HFFc6 (cell line): ENCODE results near the gene PITX2. TPM values are rescaled to one million over a fixed set of nuclear protein-coding genes. Genes with fewer than 3 reads are reported as not detected.
A peak's percentile ranks its signal among the peaks of the same experiment; 100 is the strongest.

Source experiments
- DNase-seq: peaks from one replicate; pipeline ENCODE4 v3.0.0-alpha.2; 2018
- H3K27ac Mint-ChIP-seq: 2 replicates; pipeline ENCODE4 v1.8.0; 2020; ENCODE audit warnings: mild to moderate bottlenecking, mixed read lengths
- H3K27me3 Mint-ChIP-seq: 2 replicates; pipeline ENCODE4 v1.8.0; 2021; ENCODE audit warnings: mild to moderate bottlenecking, moderate library complexity, mixed read lengths; ENCODE audit not compliant: insufficient read depth
- H3K36me3 Mint-ChIP-seq: 2 replicates; pipeline ENCODE4 v1.8.0; 2021; ENCODE audit warnings: low read depth, mixed read lengths
- H3K4me1 Mint-ChIP-seq: 2 replicates; pipeline ENCODE4 v1.8.0; 2020; ENCODE audit warnings: low read depth, mixed read lengths
- H3K4me3 Mint-ChIP-seq: 2 replicates; pipeline ENCODE4 v1.8.0; 2020; ENCODE audit warnings: mild to moderate bottlenecking, moderate library complexity, mixed read lengths
- H3K9me3 Mint-ChIP-seq: 2 replicates; pipeline ENCODE4 v1.8.0; 2020; ENCODE audit warnings: mild to moderate bottlenecking, mixed read lengths
- total RNA-seq, 6 experiments: library from RNA; stranded (reverse); fragmentation: NEBNext Ultra II Directional; extraction: Animal tissue kit (Norgen Biotek cat#: 25700); gene quantifications; 2 replicates in 1 of 6; 3 replicates in 5 of 6; pipeline ENCODE4 v1.2.3, GENCODE V29; 2021
- TF ChIP-seq, protein P1 (sequence below): fragments of 200-600 bp; sonication (generic); IDR thresholded peaks from 2 replicates; pipeline ENCODE4 v1.5.0; 2021; ENCODE audit warnings: antibody characterized with exemption, mild to moderate bottlenecking

Gene PITX2
- total RNA-seq, 6 experiments from 2014 or later = 15.9 to 22.8 (median 17.9) TPM

- no peak for DNase-seq
- H3K27me3 Mint-ChIP-seq = peaks cover 2% of the 10 kb centered on the region
- no peaks in the 10 kb centered on the region for H3K9me3 Mint-ChIP-seq
- H3K36me3 Mint-ChIP-seq = no peaks in the 10 kb centered on the region
- H3K27ac Mint-ChIP-seq = no peak overlapping the region
- peaks cover 37% of the 10 kb centered on the region for H3K4me1 Mint-ChIP-seq
- H3K4me3 Mint-ChIP-seq = no peak overlapping the region
- TF ChIP-seq, protein P1, sequence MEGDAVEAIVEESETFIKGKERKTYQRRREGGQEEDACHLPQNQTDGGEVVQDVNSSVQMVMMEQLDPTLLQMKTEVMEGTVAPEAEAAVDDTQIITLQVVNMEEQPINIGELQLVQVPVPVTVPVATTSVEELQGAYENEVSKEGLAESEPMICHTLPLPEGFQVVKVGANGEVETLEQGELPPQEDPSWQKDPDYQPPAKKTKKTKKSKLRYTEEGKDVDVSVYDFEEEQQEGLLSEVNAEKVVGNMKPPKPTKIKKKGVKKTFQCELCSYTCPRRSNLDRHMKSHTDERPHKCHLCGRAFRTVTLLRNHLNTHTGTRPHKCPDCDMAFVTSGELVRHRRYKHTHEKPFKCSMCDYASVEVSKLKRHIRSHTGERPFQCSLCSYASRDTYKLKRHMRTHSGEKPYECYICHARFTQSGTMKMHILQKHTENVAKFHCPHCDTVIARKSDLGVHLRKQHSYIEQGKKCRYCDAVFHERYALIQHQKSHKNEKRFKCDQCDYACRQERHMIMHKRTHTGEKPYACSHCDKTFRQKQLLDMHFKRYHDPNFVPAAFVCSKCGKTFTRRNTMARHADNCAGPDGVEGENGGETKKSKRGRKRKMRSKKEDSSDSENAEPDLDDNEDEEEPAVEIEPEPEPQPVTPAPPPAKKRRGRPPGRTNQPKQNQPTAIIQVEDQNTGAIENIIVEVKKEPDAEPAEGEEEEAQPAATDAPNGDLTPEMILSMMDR = no peak
These were observed 44.8 kb upstream of the PITX2 start for GRCh38 chr4:110667670-110668069.

GRCh38 chr4:110666030-110666429 is 43.2 kb upstream of the PITX2 start:
- Mint-ChIP-seq H3K27me3 (peaks cover 2% of the 10 kb centered on the region), H3K4me3 (no peak overlapping the region)
- no peak for DNase-seq

GRCh38 chr4:110663738-110664444 is 41.0 kb upstream of the PITX2 start:
- peak; percentile 80 for DNase-seq
- peak overlapping the region; percentile 57 for H3K27ac Mint-ChIP-seq
- peaks cover 51% of the 10 kb centered on the region for H3K4me1 Mint-ChIP-seq
- H3K4me3 Mint-ChIP-seq = peak overlapping the region; percentile 46; the same call in 1 of the 2 replicates
- H3K9me3 Mint-ChIP-seq = peaks cover 2% of the 10 kb centered on the region
- peaks cover 3% of the 10 kb centered on the region for H3K36me3 Mint-ChIP-seq
- H3K27me3 Mint-ChIP-seq = peaks cover 5% of the 10 kb centered on the region
- TF ChIP-seq, protein P1 = no peak

More at GRCh38 chr4:110666030-110666429, 43.2 kb upstream of the PITX2 start:
- no peaks in the 10 kb centered on the region for H3K9me3 Mint-ChIP-seq
- H3K4me1 Mint-ChIP-seq = peaks cover 54% of the 10 kb centered on the region
- H3K27ac Mint-ChIP-seq = no peak overlapping the region
- H3K36me3 Mint-ChIP-seq = no peaks in the 10 kb centered on the region
- TF ChIP-seq, protein P1 = no peak

- Mint-ChIP-seq H3K27ac (no peak overlapping the region), H3K27me3 (peaks cover 5% of the 10 kb centered on the region), H3K4me3 (no peak overlapping the region), H3K36me3 (peaks cover 6% of the 10 kb centered on the region), H3K4me1 (peaks cover 48% of the 10 kb centered on the region), H3K9me3 (peaks cover 6% of the 10 kb centered on the region)
- no peak for DNase-seq
- TF ChIP-seq, protein P1 = no peak
These were observed 40.3 kb upstream of the PITX2 start for GRCh38 chr4:110663206-110663605.

GRCh38 chr4:110660755-110661154 is 37.9 kb upstream of the PITX2 start:
- peaks cover 6% of the 10 kb centered on the region for H3K9me3 Mint-ChIP-seq
- H3K27ac Mint-ChIP-seq = no peak overlapping the region
- peak; percentile 8 for DNase-seq
- H3K4me3 Mint-ChIP-seq = no peak overlapping the region
- peaks cover 10% of the 10 kb centered on the region for H3K27me3 Mint-ChIP-seq
- H3K4me1 Mint-ChIP-seq = peaks cover 48% of the 10 kb centered on the region
- H3K36me3 Mint-ChIP-seq = peaks cover 9% of the 10 kb centered on the region
- TF ChIP-seq, protein P1 = no peak
